PC-3 (cell line): ENCODE measurements around the gene TBC1D5.

Experiments used
- CTCF ChIP-seq: fragments of 300-600 bp; sonication (generic); conservative IDR thresholded peaks from 2 replicates; pipeline ENCODE4 v1.5.1; 2017; ENCODE audit warnings: antibody characterized with exemption, low read depth, mild to moderate bottlenecking, low read length
- EZH2phosphoT487 ChIP-seq: fragments of 300-600 bp; sonication (generic); IDR thresholded peaks from 2 replicates; pipeline ENCODE4 v1.6.1; 2018; ENCODE audit warnings: mild to moderate bottlenecking, antibody characterized with exemption, low read length, borderline replicate concordance

GRCh38 chr3:17505856-17506255 lies 236.6 kb downstream of the TBC1D5 start:
- TF ChIP-seq CTCF (no peak), EZH2phosphoT487 (no peak)
